Stimulated activated naive CD8-positive, alpha-beta T cell treated with anti-CD3 and anti-CD28 coated beads, Interleukin-15, Interleukin-2, amounts not matched to agents 100 U/mL and 50 U/mL, for 24 hours (primary cell): Measurements from ENCODE around the gene SCGB1D4.

Experiments
- ATAC-seq: fragments of 150-1000 bp; cut with Tn5 transposase; one replicate; pipeline ENCODE4 v1.10.0; 2021
- DNase-seq: peaks from one replicate; pipeline ENCODE4 v3.0.0; 2021

Gene SCGB1D4

GRCh38 chr11:62273789-62274275 is 25.0 kb downstream of the SCGB1D4 start:
- DNase-seq (no peak), ATAC-seq (no peak)

DNA sequence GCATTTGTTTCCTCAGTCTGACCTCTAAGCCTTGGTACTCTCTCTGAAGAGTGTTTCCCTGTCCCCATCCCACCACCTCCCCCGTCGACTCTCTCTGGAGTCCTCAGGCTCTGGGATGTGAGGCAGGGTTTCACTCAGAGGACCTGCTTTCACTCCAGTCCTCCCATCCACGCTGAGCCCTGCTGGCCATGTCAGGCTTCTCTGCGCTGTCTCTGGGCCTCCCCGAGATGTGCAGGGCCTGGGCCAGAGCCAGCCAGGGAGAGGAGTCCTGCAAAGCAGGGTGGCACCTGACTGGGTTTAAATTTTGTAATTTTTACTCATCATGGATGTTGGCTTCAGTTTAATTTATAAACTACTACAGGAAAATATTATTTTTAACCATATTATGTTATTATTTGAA is 25.6 kb downstream of the SCGB1D4 start:
- DNase-seq (no peak), ATAC-seq (no peak)

GRCh38 chr11:62269654-62270278 is 29.1 kb downstream of the SCGB1D4 start, which contains the start of gene SCGB2A2:
Gene SCGB2A2 (plus strand): TSS chr11:62270158. CDS start chr11:62270217, 59 bp downstream.
- ATAC-seq (no peak), DNase-seq (no peak)

GRCh38 chr11:62267576-62267975 is 31.3 kb downstream of the SCGB1D4 start:
- ATAC-seq (no peak), DNase-seq (no peak)

DNA sequence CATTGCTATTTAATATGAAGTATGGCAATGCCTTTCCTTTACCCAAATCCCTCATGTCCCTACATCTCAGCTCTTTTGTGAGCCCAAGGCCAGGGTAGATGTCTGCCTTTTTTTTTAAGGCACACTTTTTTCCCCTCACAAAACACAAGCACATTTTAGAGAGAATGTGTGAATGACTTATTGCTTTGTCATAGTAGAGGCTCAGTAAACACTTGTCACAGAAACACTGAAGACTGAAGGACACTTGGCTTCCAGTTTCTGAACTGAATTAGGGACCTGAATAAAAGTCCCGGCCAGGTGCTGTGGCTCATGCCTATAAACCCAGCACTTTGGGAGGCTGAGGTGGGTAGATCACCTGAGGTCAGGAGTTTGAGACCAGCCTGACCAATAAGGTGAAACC is 31.8 kb downstream of the SCGB1D4 start:
- ATAC-seq: peak; percentile 30
- no peak for DNase-seq

DNA sequence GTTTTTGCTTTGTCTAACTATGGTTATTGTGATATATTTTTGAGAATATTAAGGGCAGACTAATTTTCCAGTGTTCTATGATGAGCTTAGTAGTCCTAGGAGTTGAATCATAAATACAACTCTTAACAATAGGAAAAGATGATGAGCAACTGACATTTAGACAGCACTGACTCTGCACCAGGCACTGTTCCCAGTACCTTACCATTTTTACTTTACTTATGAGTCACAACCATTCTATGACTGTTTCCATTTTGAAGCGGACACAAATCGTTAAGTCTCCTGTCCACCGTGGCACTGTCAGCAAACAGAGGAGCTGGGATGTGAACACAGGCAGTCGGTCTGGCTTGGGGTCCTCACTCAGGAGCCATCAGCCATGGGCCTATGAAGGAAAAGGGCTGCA is 32.3 kb downstream of the SCGB1D4 start:
- DNase-seq: peak; percentile 12

GRCh38 chr11:62264004-62264403 is 34.9 kb downstream of the SCGB1D4 start:
- DNase-seq (no peak), ATAC-seq (no peak)

More for the DNA sequence above, 32.3 kb downstream of the SCGB1D4 start:
- peak; percentile 95 for ATAC-seq

DNA sequence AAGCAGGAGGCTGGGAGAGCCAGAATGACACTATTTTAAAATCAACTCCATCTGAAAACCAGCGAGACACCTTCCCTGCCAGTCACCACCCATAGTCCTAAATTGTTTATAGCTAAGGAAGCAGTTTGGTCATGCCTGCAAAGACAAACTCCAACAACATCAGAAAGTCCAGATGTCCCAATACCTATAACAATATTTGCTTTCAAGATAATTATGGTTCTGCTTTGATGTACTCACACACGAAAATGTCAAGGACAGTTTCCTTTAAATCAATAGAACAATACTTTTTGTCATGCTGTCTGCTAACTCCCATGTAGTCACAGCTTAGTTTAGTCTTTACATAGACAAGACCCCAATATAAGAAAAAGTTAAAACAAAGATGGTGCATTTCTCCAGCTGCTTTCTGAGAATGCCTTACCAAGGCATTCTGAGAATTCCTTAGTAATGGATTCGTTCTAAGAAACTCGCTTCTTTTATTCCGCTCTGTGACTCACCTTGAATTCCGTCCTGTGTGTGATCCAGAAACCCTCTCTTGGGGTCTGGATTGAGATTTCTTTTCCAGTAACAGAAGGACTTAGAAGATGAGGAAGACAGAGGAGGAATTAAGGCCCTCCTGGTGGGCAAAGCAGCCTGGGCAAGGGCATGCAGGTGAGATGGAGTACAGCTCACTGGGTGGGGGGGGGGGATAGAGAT is 38.5 kb downstream of the SCGB1D4 start:
- no peak for DNase-seq
- ATAC-seq: no peak

- no peak for DNase-seq
- ATAC-seq: no peak
Observed at GRCh38 chr11:62256281-62256680, 42.6 kb downstream of the SCGB1D4 start.

DNA sequence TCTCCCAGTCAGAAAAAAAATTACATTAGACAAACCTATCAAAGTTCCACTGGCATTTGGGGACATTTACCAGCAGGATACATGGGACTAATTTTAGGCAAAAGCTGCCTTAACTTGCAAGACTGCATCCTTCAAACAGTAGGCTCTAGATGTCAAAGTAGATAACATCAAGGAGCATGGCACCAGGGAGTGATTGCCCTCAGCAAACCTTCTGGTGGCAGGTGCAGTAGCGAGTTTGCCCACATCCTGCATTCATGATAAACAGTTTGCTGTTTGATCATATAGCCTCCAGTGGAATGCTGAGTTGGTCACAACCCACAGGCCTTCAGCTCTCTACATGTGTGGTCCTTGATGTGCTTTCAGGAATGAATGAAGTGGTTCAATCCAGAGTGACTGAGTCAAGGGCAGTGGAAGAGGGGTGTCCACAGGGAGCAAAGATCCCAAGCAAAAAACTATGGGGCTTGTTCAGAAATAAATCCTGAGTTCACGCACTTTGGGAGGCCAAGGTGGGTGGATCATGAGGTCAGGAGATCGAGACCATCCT is 44.8 kb downstream of the SCGB1D4 start:
- DNase-seq: no peak
- no peak for ATAC-seq

- no peak for DNase-seq
- no peak for ATAC-seq
Observed at GRCh38 chr11:62251698-62252097, 47.2 kb downstream of the SCGB1D4 start.
